Heart left ventricle (tissue), 13 donors: ENCODE measurements around the gene STOML1.

Source experiments
- POLR2A ChIP-seq, 2 donors: fragments of 450-650 bp; IDR thresholded peaks; one replicate each; pipeline ENCODE4 v1.6.1; 2017; ENCODE audit warnings: antibody characterized with exemption in 2 of 2, mild to moderate bottlenecking in 2 of 2, moderate library complexity in 2 of 2
- TF ChIP-seq, protein P1 (sequence below), 12 donors: fragments of 200-600 bp; sonication (generic) in 4 of 12; IDR thresholded peaks; one replicate each; pipeline versions ENCODE4 v1.5.0 to v1.8.0; 2018 to 2022; ENCODE audit warnings: antibody characterized with exemption in 12 of 12, mild to moderate bottlenecking in 5 of 12
- donor health status: ischemic (EF 13 %, LVEDD 7.1; RV severe dilation, severe dysfunction).
- donor health status: DM: no; HTN: yes; CAD: no.
- donor health status: DM: no; HTN: no; CAD: no.
- donor health status: ischemic (EF 25% LVEDD 6.9; RV normal size, moderate dysfunction).
- donor health status: ischemic (EF 25% LVEDD 5.7; RV mildly dilated, moderate dysfunction).
- donor health status: ischemic (EF 35%, LVEDD 5.7; RV mildly dilated, moderate dysfunction).
- donor health status: nonischemic (EF 11% LVEDD 7.7; RV severe dilation, severe dysfunction).
- donor health status: DM: yes; HTN: yes; CAD: no.
- donor health status: PGD.
- donor health status: ischemic (EF 29% LVEDD 5.4; RV normal size, mild dysfunction).
- donor health status: nonischemic (EF 23%, LVEDD 6.1; RV moderate dilation, normal function).

DNA sequence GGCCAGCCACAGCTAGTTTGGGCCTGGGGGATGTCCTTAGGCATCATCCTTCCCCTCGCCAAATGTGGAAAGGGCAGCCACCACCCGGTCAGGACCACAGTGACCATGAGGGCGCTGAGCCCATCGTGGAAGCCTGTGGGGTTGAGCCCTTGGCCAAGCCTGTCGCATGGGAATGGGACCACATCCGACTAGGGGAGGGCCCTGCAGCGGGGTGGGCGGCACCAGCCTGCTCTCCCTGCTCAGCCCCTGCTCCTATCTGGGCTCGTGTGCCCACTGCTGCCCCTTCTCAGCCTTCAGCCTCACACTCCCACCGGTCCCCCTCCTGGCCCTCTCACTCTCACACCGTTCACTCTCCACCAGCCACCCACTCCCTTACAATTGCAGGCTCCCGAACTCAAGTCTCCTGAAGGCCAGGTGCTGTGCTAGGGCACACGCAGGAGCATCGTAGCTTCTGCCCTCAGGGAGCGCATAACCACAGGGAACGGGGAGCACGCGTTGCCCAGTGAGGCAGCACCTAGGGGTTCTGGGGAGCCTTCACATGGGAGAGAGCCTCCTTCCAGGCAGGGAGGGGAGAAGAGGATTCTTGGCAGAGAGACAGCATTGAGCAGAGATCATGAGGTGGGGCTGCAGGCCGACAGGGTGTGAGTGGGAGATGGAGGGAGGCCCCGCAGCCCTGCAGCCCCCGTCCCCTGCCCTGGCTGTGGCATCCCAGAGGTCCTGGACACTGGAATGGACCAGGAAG, 39.8 kb downstream of the STOML1 start:
- TF ChIP-seq, protein P1, sequence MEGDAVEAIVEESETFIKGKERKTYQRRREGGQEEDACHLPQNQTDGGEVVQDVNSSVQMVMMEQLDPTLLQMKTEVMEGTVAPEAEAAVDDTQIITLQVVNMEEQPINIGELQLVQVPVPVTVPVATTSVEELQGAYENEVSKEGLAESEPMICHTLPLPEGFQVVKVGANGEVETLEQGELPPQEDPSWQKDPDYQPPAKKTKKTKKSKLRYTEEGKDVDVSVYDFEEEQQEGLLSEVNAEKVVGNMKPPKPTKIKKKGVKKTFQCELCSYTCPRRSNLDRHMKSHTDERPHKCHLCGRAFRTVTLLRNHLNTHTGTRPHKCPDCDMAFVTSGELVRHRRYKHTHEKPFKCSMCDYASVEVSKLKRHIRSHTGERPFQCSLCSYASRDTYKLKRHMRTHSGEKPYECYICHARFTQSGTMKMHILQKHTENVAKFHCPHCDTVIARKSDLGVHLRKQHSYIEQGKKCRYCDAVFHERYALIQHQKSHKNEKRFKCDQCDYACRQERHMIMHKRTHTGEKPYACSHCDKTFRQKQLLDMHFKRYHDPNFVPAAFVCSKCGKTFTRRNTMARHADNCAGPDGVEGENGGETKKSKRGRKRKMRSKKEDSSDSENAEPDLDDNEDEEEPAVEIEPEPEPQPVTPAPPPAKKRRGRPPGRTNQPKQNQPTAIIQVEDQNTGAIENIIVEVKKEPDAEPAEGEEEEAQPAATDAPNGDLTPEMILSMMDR (IDR thresholded peaks at IDR 0.05) = no peak
- no peak for TF ChIP-seq POLR2A (IDR thresholded peaks at IDR 0.05)
